Measurements from ENCODE around the gene CAB39.
A peak's percentile ranks its signal among the peaks of the same experiment; 100 is the strongest.

Gene CAB39

DNA sequence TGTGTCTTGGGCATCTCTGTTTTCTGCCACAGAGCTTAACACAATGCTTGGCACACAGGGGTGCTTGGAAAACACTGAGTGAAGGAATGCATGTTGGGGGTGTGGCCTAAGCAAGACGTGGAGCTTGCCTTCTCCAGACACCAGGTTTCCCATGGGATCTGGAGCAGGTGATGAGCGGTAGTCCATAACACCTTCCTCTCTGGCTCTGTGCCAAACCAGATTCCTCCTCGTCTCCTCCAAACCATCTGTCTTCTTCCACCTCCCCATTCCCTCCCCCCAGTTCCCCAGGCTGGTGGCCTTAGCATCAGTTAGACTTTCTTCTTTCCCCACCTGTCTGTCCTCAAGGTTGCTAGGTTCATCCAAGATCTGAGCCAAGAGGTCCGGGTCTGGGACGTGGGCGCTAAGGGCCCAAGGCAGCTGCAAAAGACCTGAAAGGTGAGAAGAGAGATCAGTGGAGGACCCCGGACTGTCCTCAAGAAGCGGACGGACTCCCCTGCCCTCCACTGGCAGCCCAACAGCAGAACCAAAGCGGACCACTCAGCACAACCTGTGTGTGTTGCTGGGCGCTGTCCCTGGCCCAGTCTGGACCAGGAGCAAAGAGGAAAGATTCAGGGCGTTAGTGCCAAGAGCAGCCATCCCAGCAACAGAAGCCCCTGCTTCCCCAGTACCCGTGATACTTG, 150.9 kb downstream of the CAB39 start:
- no peak for DNase-seq (ENCODE audit: low spot score)

DNA sequence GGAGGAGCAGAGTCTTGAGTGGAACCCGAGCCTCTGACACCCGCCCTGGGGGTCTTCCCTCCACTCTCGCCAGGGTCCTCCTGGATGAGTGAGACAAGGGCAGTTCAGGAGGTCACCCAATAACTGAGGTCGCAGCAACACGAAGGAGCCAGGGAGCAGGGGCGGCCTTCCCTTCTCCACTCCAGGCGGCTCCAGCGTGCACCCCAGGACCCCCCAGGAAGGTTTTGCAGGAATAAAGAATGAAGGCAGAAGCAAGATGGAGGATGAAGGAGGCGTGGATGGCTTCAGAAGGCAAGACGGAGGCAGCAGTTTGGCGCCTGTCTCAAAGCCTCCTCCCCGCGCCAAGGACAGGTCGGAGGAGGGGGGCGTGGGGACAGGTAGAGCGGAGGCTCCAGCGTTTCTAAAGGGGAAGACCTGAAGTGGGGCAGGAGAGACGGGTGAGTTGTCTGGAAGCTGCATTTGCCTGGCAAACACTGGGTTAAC, 151.5 kb downstream of the CAB39 start:
- DNase-seq (ENCODE audit: low spot score) = no peak

DNA sequence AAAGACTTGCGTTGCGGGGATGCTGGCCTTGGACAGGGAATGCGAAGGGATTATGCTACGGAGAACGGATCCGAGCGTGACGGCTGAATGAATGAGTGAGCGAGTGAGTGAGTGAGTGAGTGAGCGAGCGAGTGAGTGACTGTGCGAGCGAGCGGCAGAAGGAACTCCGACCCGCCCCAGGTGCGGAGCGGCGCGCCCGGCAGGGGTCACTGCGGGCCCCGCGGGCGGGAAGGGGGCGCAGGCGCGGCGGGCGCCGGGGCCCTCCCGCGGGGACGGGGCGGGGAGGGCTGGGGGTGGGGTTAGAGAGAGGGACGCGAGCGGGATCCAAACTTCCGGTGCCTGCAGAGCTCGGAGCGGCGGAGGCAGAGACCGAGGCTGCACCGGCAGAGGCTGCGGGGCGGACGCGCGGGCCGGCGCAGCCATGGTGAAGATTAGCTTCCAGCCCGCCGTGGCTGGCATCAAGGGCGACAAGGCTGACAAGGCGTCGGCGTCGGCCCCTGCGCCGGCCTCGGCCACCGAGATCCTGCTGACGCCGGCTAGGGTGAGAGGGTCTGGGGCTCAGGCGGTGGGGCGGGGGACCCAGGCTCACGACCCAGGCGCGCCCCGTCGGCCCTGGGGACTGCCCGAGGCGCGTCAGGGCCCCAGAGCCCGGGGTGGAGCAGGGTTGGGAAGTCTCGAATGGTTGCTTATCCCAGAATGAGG, 152.1 kb downstream of the CAB39 start, which contains the start of gene ITM2C:
TSS of gene ITM2C (plus strand) at position 338 of the 702 bp plus-strand sequence. CDS start at position 422, 84 bp downstream.
- no peak for DNase-seq (ENCODE audit: low spot score)

DNA sequence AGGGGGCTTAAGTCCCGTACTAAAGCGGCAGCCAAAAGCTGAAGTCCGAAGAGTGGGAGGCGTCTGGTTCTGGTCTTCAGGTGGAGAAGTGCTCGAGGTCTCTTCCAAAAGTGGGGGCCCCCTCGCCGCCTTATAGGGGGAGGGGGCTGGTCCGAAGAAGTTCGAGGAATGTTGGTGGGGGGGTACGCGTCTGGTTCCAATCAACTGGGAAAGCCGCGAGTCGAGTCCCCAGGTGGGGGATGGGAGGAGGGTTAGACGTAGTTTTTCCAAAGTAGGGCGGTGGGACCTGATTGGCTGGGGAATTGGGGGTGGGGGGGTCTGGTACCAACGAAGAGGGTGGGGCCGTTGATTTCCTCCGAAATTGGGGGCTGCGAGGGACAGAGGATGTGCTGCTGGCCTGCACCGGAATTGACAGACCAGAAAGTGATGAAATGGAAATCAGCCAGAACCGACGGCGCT, 152.7 kb downstream of the CAB39 start:
- no peak for DNase-seq (ENCODE audit: low spot score)

DNA sequence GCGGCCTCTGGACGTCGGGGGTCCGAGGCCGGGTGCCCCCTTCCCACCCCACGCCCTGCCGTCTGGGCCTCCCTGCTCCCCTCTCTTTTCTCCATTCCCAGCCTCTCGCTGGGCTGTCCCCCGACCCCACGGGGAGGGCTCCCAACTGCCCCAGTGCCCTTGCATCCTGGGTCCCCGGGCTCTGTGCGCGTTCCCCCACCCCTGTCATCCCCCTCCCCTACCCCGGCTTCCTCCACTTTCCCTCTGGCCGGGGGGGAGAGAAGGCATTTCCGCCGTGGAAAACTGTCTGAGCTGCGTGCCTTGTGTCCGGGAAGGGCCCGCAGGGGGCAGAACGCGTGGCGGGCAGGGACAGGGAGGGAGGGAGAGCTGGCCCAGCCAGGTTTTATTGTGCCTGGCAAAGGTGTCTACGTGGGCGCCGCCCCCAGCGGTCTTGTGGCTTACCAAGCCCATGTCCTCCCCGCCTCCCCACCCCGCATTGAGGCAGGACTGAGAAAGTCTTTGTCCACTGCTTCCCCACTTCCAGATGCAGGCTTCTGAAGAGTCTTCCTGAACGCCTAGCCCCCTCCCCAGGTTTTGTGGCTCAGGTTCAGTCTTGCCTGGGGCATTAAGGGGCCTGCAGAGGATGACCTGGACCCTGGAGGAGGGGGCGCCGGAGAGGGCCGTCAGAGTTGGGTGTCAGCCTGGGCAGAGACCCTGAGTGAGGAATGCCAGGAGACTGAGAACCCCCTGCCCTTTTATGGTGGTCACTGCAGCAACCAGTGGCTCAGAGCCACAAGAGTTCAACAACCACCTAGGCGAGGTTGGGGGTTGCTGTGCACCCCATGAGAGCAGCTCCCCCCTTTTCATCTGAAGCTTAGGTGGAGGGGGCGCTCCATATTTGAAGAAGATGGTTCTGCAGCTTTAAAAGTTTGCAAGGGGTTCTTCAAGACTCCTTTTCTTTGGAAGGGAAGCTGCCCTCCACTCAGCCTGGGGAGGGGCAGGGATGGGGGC, 153.4 kb downstream of the CAB39 start:
- DNase-seq (ENCODE audit: low spot score) = peak; percentile 66

DNA sequence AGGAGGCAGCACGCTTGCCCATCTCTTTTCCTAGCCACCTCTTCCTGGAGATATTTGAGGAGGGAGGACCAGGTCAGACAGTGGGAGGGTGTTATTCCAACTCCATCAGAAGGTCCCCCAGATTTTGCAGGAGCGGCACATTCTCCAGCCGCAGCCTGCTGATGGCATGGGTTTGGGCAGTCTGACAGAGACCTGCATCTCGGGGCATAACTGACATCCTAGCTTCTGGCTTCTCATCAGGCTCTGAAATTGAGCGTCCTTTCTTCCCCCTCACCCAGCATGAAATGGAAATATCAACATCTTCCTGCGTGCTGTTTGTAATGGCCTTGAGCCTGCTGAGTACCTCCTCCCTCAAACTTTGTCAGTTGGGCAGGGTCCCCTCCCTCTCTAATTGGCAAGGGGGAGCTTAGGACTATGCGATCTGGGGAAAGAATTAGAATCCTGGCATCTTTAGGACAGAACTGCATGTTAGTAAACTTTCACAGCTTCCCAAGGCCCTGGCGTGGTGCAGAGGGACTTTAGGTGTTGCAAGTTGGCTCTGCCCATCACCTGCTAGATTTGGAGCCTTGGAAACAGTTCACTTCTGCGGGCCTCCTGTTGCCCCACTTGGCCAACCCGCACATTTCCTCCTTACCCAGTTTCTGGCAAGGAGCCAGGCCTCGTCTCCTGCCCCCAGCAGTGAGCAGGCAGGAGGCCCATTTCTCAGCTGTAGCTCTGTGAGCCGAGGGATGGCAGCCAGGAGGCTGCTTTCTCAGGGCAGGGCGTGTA, 154.3 kb downstream of the CAB39 start:
- peak; percentile 72 for DNase-seq (ENCODE audit: low spot score)

DNA sequence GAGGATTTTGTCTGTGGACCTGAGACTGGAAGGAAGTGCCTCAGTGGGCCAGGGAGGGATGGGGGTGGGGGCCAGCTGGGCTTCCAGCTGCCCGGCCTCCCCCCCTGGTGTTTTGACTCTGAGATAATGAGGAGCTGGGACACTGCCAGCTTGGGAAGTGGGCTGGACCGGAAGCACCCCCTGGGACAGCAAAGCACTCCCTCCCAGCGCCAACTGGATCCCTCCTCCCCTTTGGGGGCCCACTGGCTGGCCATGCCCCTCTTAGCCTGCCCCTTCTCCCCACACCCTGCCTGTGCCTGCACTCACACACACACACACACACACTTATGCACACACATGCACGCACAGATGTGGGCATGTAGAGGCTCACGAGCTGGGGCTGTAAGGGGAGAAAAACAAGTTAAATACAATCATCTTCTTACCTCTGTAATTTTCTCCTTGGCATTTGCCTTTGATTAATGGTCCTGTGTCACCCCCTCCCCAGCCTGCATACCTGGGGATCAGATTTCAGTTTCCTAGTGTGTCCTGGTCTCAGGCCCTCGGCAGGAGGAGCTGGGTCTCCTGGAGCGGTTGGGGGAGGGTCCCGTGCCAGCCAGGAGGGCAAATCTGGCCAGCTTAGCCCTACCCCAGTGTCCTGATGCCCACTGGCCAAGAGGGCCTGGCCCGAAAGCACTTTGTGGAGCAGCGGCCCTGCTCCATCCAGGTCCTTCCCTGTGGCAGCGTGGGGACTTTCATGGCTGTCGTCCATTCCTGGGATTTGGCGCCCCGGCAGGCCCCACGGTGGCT, 155.7 kb downstream of the CAB39 start:
- DNase-seq (ENCODE audit: low spot score) = no peak

DNA sequence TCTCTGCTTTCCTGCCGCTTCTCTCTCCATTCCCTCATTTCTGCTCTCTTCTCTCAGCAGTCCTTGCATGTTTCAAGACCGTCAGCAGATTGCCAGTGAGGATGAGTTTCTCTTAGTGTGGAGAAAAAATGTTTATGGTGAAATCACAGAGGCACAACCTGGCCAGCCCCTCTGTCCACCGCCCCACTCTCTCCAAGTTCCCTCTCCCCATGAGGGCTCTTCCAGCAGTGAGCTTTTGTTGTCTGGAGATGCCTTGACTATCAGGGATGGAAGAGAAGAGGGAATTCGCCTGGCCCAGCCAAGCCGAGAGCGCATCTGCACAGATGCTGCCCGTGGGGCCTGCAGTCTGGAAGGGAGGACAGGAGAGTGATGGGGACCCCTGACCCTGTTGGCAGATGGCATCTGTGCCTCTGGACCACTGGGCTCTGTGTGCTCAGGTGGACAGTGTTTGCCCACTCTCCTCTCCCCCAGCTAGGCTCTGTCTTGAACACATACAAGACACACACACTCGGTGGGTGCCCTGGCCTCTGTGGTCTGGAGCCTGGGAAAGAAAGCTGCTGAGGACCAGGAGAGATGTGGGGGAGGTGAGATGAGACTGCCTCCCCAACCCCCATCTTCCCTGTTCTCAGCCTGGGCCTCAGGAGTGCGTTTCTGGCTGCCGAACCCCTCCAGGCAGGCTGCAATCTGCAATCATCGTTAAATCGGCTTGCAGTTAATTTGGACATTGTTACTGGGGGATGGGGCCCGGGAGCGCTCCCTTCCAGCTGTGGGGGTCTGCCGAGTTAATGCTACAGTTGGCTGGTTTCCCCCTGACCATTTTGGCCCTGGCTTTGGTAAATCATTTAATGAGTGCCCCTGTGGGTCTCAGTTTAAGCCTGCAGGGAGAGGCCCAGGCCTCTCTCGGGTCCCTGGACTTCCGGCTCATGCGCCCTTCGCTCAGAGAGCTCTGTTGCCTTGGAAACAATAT, 156.6 kb downstream of the CAB39 start:
- no peak for DNase-seq (ENCODE audit: low spot score)

DNA sequence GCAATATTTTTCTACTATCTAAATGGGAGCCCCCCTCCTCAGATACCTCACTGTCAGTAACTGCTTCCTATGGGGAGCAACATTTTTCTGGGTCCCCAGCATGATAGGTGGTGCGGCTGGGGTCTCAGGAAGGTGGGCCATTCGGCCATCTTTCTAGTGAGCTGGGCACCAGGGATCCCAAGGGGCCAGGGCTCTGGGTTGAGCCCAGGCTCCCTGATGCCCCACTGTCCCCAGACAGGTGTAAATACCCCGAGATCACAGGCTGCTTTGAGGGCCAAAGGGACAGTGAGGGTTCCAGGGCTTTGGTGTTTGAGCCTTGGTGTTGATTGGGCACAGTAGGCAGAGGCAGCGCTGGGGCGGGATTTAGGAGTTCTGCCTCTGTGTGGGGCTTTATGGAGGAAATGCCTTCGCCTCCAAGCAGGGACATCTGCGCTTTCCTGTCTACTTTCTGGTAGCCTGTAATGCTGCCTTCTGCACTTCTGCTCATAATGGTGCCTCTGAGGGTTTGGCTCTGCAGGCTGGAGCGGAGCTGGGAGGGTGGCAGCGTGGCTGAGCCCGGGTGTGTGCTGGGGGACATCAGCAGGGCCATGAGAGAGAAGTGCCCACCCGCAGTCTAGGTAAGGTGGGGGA, 157.4 kb downstream of the CAB39 start:
- DNase-seq (ENCODE audit: low spot score) = no peak
